K562 (cell line): ENCODE measurements around the gene CACNG8.

Source experiments
- ETV6 ChIP-seq, 3 experiments: fragments of 150-350 bp in 1 of 3; sonication (generic) in 1 of 3; formaldehyde crosslinking in 1 of 3; IDR thresholded peaks; 2 replicates each; pipeline versions ENCODE4 v1.6.1 to v1.8.0; 2014 to 2022; ENCODE audit warnings: borderline replicate concordance in 2 of 3, low read depth in 2 of 3, antibody characterized with exemption in 1 of 3, low read length in 1 of 3, mild to moderate bottlenecking in 1 of 3, missing genetic modification reagents in 1 of 3
- GABPA ChIP-seq: fragments of 200-800 bp; sonication (Bioruptor generic); conservative IDR thresholded peaks from 2 replicates; pipeline ENCODE4 v1.6.1; 2016; ENCODE audit warnings: low read depth, missing genetic modification characterization, missing compliant biosample characterization
- HEY1 ChIP-seq: fragments of 250-450 bp; sonication (Bioruptor Pico); IDR thresholded peaks from 2 replicates; pipeline ENCODE4 v1.5.0; 2020; ENCODE audit warnings: mild to moderate bottlenecking, moderate library complexity, borderline replicate concordance
- MXI1 ChIP-seq: IDR thresholded peaks from 2 replicates; pipeline ENCODE4 v1.6.1; 2011; ENCODE audit warnings: low read depth, mild to moderate bottlenecking, improper control_type of control experiment, low read length
- POLR2AphosphoS2 ChIP-seq: IDR thresholded peaks from 2 replicates; pipeline ENCODE4 v1.6.1; 2012; ENCODE audit warnings: low read length, improper control_type of control experiment
- SMC3 ChIP-seq: conservative IDR thresholded peaks from 2 replicates; pipeline ENCODE4 v1.6.1; 2011; ENCODE audit warnings: low read depth, low read length, improper control_type of control experiment; ENCODE audit not compliant: insufficient read depth
- ZNF146 ChIP-seq: IDR thresholded peaks from one replicate; pipeline ENCODE4 v1.6.1; 2018; ENCODE audit warnings: missing compliant biosample characterization; ENCODE audit not compliant: unreplicated experiment
- TF ChIP-seq, protein P1 (sequence below), 3 experiments: fragments of 200-800 bp in 1 of 3; fragments of 250-450 bp in 1 of 3; fragments of 450-650 bp in 1 of 3; sonication (Bioruptor Pico) in 1 of 3; sonication (Bioruptor generic) in 1 of 3; formaldehyde crosslinking in 1 of 3; IDR thresholded peaks; 2 replicates each; pipeline versions ENCODE4 v1.6.1 to v1.8.0; 2016 to 2022; ENCODE audit warnings: mild to moderate bottlenecking in 2 of 3, missing genetic modification characterization in 2 of 3, missing compliant biosample characterization in 1 of 3, moderate library complexity in 1 of 3
- TF ChIP-seq, protein P2 (sequence below), 3 experiments: IDR thresholded peaks in 2 of 3; conservative IDR thresholded peaks in 1 of 3; 2 replicates each; pipeline ENCODE4 v1.5.1; 2011 to 2012; ENCODE audit warnings: low read length in 3 of 3, mild to moderate bottlenecking in 3 of 3, control low read depth in 2 of 3, improper control_type of control experiment in 1 of 3, inconsistent platforms in 1 of 3, low read depth in 1 of 3, mixed read lengths in 1 of 3, moderate library complexity in 1 of 3; ENCODE audit not compliant: insufficient read depth in 2 of 3
- TF ChIP-seq, protein P3 (sequence below): fragments of 250-450 bp; sonication (Bioruptor Pico); IDR thresholded peaks from 2 replicates; pipeline ENCODE4 v1.8.0; 2021; ENCODE audit warnings: borderline replicate concordance, mild to moderate bottlenecking, moderate library complexity; ENCODE audit not compliant: poor library complexity, severe bottlenecking
- TF ChIP-seq, protein P4 (sequence below): fragments of 450-650 bp; conservative IDR thresholded peaks from 2 replicates; pipeline ENCODE4 v1.6.1; 2016; ENCODE audit warnings: missing genetic modification characterization, low read depth, mild to moderate bottlenecking, control low read depth, missing compliant biosample characterization

DNA sequence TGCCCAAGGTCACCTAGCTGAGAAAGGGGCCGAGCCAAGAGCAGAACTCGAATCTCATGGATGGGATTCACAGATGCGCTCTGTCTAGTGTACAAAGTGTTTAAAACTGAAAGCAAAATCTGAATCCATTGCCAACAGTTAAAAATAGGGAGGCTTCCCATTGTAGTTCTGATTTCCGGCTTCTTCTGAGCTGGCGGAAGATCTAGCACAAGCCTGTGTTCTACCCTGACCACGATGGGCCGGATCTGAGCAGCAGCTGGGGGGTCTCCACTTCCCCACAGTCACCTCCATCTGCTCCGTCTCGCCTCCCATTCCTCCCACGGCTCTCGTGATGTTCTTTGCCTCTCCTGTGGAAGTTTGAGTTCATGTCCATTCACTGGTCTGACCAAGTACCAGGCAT lies 2.4 kb downstream of the CACNG8 start:
- no peak for TF ChIP-seq GABPA (tag)
- TF ChIP-seq, protein P1, sequence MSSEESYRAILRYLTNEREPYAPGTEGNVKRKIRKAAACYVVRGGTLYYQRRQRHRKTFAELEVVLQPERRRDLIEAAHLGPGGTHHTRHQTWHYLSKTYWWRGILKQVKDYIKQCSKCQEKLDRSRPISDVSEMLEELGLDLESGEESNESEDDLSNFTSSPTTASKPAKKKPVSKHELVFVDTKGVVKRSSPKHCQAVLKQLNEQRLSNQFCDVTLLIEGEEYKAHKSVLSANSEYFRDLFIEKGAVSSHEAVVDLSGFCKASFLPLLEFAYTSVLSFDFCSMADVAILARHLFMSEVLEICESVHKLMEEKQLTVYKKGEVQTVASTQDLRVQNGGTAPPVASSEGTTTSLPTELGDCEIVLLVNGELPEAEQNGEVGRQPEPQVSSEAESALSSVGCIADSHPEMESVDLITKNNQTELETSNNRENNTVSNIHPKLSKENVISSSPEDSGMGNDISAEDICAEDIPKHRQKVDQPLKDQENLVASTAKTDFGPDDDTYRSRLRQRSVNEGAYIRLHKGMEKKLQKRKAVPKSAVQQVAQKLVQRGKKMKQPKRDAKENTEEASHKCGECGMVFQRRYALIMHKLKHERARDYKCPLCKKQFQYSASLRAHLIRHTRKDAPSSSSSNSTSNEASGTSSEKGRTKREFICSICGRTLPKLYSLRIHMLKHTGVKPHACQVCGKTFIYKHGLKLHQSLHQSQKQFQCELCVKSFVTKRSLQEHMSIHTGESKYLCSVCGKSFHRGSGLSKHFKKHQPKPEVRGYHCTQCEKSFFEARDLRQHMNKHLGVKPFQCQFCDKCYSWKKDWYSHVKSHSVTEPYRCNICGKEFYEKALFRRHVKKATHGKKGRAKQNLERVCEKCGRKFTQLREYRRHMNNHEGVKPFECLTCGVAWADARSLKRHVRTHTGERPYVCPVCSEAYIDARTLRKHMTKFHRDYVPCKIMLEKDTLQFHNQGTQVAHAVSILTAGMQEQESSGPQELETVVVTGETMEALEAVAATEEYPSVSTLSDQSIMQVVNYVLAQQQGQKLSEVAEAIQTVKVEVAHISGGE (CRISPR knock-in tag; IDR thresholded peaks at IDR 0.05): no peak
- TF ChIP-seq HEY1 (CRISPR knock-in tag): no peak
- TF ChIP-seq, protein P2, sequence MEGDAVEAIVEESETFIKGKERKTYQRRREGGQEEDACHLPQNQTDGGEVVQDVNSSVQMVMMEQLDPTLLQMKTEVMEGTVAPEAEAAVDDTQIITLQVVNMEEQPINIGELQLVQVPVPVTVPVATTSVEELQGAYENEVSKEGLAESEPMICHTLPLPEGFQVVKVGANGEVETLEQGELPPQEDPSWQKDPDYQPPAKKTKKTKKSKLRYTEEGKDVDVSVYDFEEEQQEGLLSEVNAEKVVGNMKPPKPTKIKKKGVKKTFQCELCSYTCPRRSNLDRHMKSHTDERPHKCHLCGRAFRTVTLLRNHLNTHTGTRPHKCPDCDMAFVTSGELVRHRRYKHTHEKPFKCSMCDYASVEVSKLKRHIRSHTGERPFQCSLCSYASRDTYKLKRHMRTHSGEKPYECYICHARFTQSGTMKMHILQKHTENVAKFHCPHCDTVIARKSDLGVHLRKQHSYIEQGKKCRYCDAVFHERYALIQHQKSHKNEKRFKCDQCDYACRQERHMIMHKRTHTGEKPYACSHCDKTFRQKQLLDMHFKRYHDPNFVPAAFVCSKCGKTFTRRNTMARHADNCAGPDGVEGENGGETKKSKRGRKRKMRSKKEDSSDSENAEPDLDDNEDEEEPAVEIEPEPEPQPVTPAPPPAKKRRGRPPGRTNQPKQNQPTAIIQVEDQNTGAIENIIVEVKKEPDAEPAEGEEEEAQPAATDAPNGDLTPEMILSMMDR (IDR thresholded peaks at IDR 0.05 in 2 of 3, conservative IDR thresholded peaks at IDR 0.05 in 1 of 3; ENCODE audit: insufficient read depth in 2 of 3, low read depth in 1 of 3, low read length in 3 of 3): no peak
- no peak for TF ChIP-seq SMC3
- TF ChIP-seq POLR2AphosphoS2: no peak
- TF ChIP-seq, protein P3, sequence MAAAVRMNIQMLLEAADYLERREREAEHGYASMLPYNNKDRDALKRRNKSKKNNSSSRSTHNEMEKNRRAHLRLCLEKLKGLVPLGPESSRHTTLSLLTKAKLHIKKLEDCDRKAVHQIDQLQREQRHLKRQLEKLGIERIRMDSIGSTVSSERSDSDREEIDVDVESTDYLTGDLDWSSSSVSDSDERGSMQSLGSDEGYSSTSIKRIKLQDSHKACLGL: no peak
- TF ChIP-seq, protein P4, sequence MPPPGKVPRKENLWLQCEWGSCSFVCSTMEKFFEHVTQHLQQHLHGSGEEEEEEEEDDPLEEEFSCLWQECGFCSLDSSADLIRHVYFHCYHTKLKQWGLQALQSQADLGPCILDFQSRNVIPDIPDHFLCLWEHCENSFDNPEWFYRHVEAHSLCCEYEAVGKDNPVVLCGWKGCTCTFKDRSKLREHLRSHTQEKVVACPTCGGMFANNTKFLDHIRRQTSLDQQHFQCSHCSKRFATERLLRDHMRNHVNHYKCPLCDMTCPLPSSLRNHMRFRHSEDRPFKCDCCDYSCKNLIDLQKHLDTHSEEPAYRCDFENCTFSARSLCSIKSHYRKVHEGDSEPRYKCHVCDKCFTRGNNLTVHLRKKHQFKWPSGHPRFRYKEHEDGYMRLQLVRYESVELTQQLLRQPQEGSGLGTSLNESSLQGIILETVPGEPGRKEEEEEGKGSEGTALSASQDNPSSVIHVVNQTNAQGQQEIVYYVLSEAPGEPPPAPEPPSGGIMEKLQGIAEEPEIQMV: no peak
- TF ChIP-seq ZNF146 (CRISPR knock-in tag): no peak
- TF ChIP-seq MXI1: no peak
- no peak for TF ChIP-seq ETV6 (IDR thresholded peaks at IDR 0.05; ENCODE audit: borderline replicate concordance in 1 of 2, low read depth in 2 of 2, low read length in 1 of 2)
- TF ChIP-seq ETV6 (CRISPR knock-in tag; IDR thresholded peaks at IDR 0.05; ENCODE audit: borderline replicate concordance): no peak
